Ishikawa (cell line): ENCODE results near the gene SORBS2.

Experiments
- CEBPB ChIP-seq: IDR thresholded peaks from 2 replicates; pipeline ENCODE4 v1.6.1; 2012
- EP300 ChIP-seq: IDR thresholded peaks from 2 replicates; pipeline ENCODE4 v1.6.1; 2012; ENCODE audit warnings: borderline replicate concordance
- NFIC ChIP-seq: IDR thresholded peaks from 2 replicates; pipeline ENCODE4 v1.6.1; 2012
- TAF1 ChIP-seq: IDR thresholded peaks from 2 replicates; pipeline ENCODE4 v1.6.1; 2012; ENCODE audit warnings: low read depth, mild to moderate bottlenecking
- YY1 ChIP-seq: IDR thresholded peaks from 2 replicates; pipeline ENCODE4 v1.6.1; 2012; ENCODE audit warnings: low read depth
- TF ChIP-seq, protein P1 (sequence below): IDR thresholded peaks from 2 replicates; pipeline ENCODE4 v1.6.1; 2012
- TF ChIP-seq, protein P2 (sequence below): IDR thresholded peaks from 2 replicates; pipeline ENCODE4 v1.6.1; 2012; ENCODE audit warnings: low read depth, mild to moderate bottlenecking

DNA sequence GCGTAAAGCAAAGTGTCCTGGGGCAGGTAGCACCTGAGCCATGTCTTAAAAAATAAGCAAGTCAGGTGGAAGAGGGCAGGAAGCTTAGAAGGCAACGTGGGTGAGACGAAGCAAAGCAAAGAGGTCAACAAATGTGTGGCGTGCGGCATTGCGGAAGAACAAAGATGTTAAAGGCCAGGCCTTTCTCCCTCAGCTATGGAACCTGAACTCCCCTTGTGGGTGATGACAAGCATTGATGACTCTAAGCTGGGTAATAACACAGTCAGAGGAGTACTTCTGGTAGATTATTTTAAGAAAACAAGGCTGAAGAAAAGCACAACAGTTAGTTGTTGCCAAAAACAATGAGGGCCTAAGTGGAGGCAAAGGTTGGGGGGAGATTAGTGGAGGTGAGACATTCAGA lies 29.0 kb upstream of the SORBS2 start:
- no peak for TF ChIP-seq NFIC
- TF ChIP-seq EP300, result no peak
- TF ChIP-seq, protein P1, sequence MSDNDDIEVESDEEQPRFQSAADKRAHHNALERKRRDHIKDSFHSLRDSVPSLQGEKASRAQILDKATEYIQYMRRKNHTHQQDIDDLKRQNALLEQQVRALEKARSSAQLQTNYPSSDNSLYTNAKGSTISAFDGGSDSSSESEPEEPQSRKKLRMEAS, result no peak
- TF ChIP-seq TAF1, result no peak
- TF ChIP-seq, protein P2, sequence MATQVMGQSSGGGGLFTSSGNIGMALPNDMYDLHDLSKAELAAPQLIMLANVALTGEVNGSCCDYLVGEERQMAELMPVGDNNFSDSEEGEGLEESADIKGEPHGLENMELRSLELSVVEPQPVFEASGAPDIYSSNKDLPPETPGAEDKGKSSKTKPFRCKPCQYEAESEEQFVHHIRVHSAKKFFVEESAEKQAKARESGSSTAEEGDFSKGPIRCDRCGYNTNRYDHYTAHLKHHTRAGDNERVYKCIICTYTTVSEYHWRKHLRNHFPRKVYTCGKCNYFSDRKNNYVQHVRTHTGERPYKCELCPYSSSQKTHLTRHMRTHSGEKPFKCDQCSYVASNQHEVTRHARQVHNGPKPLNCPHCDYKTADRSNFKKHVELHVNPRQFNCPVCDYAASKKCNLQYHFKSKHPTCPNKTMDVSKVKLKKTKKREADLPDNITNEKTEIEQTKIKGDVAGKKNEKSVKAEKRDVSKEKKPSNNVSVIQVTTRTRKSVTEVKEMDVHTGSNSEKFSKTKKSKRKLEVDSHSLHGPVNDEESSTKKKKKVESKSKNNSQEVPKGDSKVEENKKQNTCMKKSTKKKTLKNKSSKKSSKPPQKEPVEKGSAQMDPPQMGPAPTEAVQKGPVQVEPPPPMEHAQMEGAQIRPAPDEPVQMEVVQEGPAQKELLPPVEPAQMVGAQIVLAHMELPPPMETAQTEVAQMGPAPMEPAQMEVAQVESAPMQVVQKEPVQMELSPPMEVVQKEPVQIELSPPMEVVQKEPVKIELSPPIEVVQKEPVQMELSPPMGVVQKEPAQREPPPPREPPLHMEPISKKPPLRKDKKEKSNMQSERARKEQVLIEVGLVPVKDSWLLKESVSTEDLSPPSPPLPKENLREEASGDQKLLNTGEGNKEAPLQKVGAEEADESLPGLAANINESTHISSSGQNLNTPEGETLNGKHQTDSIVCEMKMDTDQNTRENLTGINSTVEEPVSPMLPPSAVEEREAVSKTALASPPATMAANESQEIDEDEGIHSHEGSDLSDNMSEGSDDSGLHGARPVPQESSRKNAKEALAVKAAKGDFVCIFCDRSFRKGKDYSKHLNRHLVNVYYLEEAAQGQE, result no peak
- TF ChIP-seq YY1, result no peak
- TF ChIP-seq CEBPB, result no peak
